Hepatocyte (in vitro differentiated cells): ENCODE measurements around the gene LSS. TPM values are rescaled to one million over a fixed set of nuclear protein-coding genes. Genes with fewer than 3 reads are reported as not detected.

ENCODE experiments used
- DNase-seq: peaks from one replicate; pipeline ENCODE4 v3.0.0-alpha.2; 2016; ENCODE audit warnings: low spot score
- H2AFZ ChIP-seq: fragments of 200-600 bp; sonication (generic); 2 replicates; pipeline ENCODE4 v1.6.0; 2016; ENCODE audit warnings: antibody characterized with exemption, mild to moderate bottlenecking
- H3K27ac ChIP-seq: fragments of 200-600 bp; sonication (generic); 2 replicates; pipeline ENCODE4 v1.5.1; 2016; ENCODE audit warnings: mild to moderate bottlenecking
- H3K27me3 ChIP-seq: fragments of 200-600 bp; sonication (generic); 2 replicates; pipeline ENCODE4 v1.6.1; 2016
- H3K36me3 ChIP-seq: fragments of 200-600 bp; sonication (generic); replicated peaks from 2 replicates; pipeline ENCODE4 v1.5.1; 2016; ENCODE audit warnings: low read depth; ENCODE audit not compliant: insufficient read depth
- H3K4me1 ChIP-seq: fragments of 200-600 bp; sonication (generic); 2 replicates; pipeline ENCODE4 v1.5.1; 2016; ENCODE audit warnings: mild to moderate bottlenecking, moderate library complexity; ENCODE audit not compliant: insufficient read depth
- H3K4me2 ChIP-seq: fragments of 200-600 bp; sonication (generic); 2 replicates; pipeline ENCODE4 v1.6.0; 2016
- H3K4me3 ChIP-seq: fragments of 200-600 bp; sonication (generic); 2 replicates; pipeline ENCODE4 v1.5.1; 2016; ENCODE audit warnings: mild to moderate bottlenecking
- H3K79me2 ChIP-seq: fragments of 200-600 bp; sonication (generic); 2 replicates; pipeline ENCODE4 v1.6.0; 2017; ENCODE audit warnings: mild to moderate bottlenecking
- H3K9me2 ChIP-seq: fragments of 200-600 bp; sonication (generic); replicated peaks from 2 replicates; pipeline ENCODE4 v1.6.0; 2017; ENCODE audit warnings: mild to moderate bottlenecking; ENCODE audit not compliant: insufficient read depth
- H3K9me3 ChIP-seq: fragments of 200-600 bp; sonication (generic); 2 replicates; pipeline ENCODE4 v1.5.1; 2016; ENCODE audit warnings: low read depth, mild to moderate bottlenecking
- H4K20me1 ChIP-seq: fragments of 200-600 bp; sonication (generic); 2 replicates; pipeline ENCODE4 v1.6.0; 2016; ENCODE audit warnings: mild to moderate bottlenecking; ENCODE audit not compliant: insufficient read depth, poor library complexity, severe bottlenecking
- EZH2 ChIP-seq: fragments of 200-600 bp; sonication (generic); IDR thresholded peaks from 2 replicates; pipeline ENCODE4 v1.6.1; 2016; ENCODE audit warnings: antibody characterized with exemption, mild to moderate bottlenecking, borderline replicate concordance
- EZH2phosphoT487 ChIP-seq: fragments of 200-600 bp; sonication (generic); IDR thresholded peaks from one replicate; pipeline ENCODE4 v1.6.1; 2018; ENCODE audit warnings: antibody characterized with exemption, mild to moderate bottlenecking, low read depth, moderate library complexity; ENCODE audit not compliant: unreplicated experiment, severe bottlenecking
- WGBS: methylation state at CpG from one replicate; pipeline ENCODE4 v1.1.6; 2016; ENCODE audit warnings: low lambda C conversion rate; ENCODE audit errors: missing lambda C conversion rate; 5-methylcytosine and 5-hydroxymethylcytosine counted together
- polyA plus RNA-seq: library from polyadenylated mRNA; unstranded; fragments of >200 nt; fragmentation: Nextera tagmentation; extraction: Ambion mirVana; gene quantifications from 2 replicates; pipeline ENCODE4 v1.2.1, GENCODE V29; 2016
- total RNA-seq: library from RNA; depleted of rRNA; stranded (reverse); fragments of >200 nt; gene quantifications from 2 replicates; pipeline ENCODE4 v1.2.3, GENCODE V29; 2014
- TF ChIP-seq, protein P1 (sequence below): fragments of 200-600 bp; sonication (generic); IDR thresholded peaks from 2 replicates; pipeline ENCODE4 v1.5.1; 2016; ENCODE audit warnings: antibody characterized with exemption, mild to moderate bottlenecking; ENCODE audit not compliant: poor library complexity

Gene LSS
- total and polyA plus RNA-seq, 2 experiments from 2014 or later = 131 to 146 TPM

DNA sequence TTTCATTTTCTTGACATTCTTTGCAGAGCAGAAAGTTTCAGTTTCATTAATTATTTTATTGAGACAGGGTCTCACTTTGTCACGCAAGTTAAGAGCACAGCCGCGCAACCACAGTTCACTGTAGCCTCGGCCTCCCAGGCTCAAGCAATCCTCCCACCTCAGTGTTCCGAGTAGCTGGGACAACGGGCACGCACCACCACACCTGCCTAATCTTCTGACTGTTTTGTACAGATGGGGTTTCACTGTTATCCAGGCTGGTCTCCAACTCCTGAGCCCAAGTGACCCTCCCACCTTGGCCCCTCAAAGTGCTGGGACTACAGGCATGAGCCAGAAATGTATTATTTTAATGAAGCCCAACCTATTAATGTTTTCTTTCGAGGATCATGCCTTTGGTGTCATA lies 41.3 kb downstream of the LSS start:
- Histone ChIP-seq H3K4me1 (peaks cover 16% of the 10 kb centered on the region), H3K27me3 (no peaks in the 10 kb centered on the region), H3K4me2 (no peak overlapping the region), H3K79me2 (no peaks in the 10 kb centered on the region), H3K9me3 (no peaks in the 10 kb centered on the region), H4K20me1 (no peaks in the 10 kb centered on the region), H3K4me3 (no peak overlapping the region), H2AFZ (no peak overlapping the region), H3K27ac (no peak overlapping the region), H3K36me3 (no peaks in the 10 kb centered on the region), H3K9me2 (no peaks in the 10 kb centered on the region)
- TF ChIP-seq, protein P1, sequence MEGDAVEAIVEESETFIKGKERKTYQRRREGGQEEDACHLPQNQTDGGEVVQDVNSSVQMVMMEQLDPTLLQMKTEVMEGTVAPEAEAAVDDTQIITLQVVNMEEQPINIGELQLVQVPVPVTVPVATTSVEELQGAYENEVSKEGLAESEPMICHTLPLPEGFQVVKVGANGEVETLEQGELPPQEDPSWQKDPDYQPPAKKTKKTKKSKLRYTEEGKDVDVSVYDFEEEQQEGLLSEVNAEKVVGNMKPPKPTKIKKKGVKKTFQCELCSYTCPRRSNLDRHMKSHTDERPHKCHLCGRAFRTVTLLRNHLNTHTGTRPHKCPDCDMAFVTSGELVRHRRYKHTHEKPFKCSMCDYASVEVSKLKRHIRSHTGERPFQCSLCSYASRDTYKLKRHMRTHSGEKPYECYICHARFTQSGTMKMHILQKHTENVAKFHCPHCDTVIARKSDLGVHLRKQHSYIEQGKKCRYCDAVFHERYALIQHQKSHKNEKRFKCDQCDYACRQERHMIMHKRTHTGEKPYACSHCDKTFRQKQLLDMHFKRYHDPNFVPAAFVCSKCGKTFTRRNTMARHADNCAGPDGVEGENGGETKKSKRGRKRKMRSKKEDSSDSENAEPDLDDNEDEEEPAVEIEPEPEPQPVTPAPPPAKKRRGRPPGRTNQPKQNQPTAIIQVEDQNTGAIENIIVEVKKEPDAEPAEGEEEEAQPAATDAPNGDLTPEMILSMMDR = no peak
- no peak for TF ChIP-seq EZH2phosphoT487
- no peak for TF ChIP-seq EZH2
- DNase-seq = no peak
- 95% methylated on average over 8 of the region's 8 CpGs for WGBS

DNA sequence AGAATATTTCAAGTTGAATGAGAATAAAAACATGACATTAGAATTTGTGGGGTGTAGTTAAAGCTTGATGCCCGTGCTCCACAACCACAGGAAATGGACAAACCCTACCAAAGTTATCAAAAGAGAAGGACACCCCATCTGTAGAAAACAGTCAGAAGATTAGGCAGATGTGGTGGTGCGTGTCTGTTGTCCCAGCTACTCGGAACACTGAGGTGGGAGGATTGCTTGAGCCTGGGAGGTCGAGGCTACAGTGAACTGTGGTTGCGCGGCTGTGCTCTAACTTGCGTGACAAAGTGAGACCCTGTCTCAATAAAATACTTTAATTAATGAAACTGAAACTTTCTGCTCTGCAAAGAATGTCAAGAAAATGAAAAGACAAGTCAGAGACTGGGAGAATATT lies 42.9 kb downstream of the LSS start:
- WGBS = 93% methylated on average over 7 of the region's 7 CpGs
- peaks cover 16% of the 10 kb centered on the region for H3K4me1 ChIP-seq
- DNase-seq = no peak
- no peaks in the 10 kb centered on the region for H3K9me2 ChIP-seq
- no peak overlapping the region for H3K4me3 ChIP-seq
- H4K20me1 ChIP-seq = no peaks in the 10 kb centered on the region
- no peaks in the 10 kb centered on the region for H3K36me3 ChIP-seq
- peak overlapping the region; percentile 88 for H3K4me2 ChIP-seq
- H3K79me2 ChIP-seq = no peaks in the 10 kb centered on the region
- H3K27me3 ChIP-seq = no peaks in the 10 kb centered on the region
- H3K9me3 ChIP-seq = no peaks in the 10 kb centered on the region
- TF ChIP-seq EZH2phosphoT487 (no peak), EZH2 (no peak)
- TF ChIP-seq, protein P1 = no peak
- H2AFZ ChIP-seq = peak overlapping the region; percentile 9
- H3K27ac ChIP-seq = peak overlapping the region; percentile 93

DNA sequence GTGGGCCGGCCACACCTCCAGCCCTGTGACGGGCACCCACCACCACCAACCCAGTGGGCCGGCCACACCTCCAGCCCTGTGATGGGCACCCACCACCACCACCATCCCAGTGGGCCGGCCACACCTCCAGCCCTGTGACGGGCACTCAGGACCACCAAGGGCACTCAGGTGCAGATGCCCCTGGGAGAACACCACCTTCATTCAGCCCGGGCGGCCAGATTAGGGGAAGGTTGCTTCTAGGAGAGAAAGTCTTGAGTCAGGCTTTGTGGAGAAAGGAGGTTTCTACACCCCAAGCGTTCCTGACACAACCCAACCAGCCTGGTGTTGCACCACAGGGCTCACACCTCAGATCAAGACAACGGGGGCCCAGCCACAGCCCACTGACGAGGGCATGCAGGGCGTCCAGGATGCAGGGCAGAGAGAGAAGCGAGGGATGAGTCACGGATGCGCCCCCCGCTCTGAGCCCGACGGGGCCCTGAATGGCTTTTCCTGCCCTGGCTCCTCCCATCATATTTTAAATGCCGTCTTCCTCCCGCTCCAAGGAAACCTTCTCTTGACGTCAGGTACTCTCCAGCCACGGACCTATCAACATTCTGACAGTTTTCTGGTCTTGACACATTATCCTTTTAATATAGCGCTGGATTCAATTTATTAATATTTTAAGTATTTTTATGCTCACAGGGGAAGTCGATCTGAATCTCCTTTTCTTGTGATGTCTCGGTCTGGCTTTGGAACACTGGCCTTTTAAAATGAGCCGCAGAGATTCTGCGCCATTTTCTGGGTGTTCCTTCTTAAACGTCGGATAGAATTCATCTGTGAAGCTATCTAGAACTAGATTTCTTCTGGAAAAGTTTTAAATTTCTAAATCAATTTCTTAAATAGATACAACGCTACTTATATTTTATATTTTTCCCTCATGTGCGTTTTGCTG lies 43.7 kb downstream of the LSS start:
- Histone ChIP-seq H2AFZ (peak overlapping the region; percentile 35), H3K27ac (peak overlapping the region; percentile 93), H3K9me3 (no peaks in the 10 kb centered on the region), H3K4me3 (peak overlapping the region; percentile 51), H3K79me2 (no peaks in the 10 kb centered on the region), H4K20me1 (no peaks in the 10 kb centered on the region), H3K4me1 (peaks cover 13% of the 10 kb centered on the region), H3K36me3 (no peaks in the 10 kb centered on the region), H3K9me2 (no peaks in the 10 kb centered on the region), H3K4me2 (peak overlapping the region; percentile 88), H3K27me3 (no peaks in the 10 kb centered on the region)
- TF ChIP-seq EZH2 = no peak
- no peak for TF ChIP-seq EZH2phosphoT487
- TF ChIP-seq, protein P1 = no peak
- WGBS = 17% methylated on average over 28 of the region's 30 CpGs
- DNase-seq = peak; percentile 89
